Measurements from ENCODE around the gene SCO2.

- no peak for TF ChIP-seq CTCF (IDR thresholded peaks at IDR 0.05)
- no peak for TF ChIP-seq POLR2A (IDR thresholded peaks at IDR 0.05)
Measured at GRCh38 chr22:50547263-50547985, 22.0 kb upstream of the SCO2 start.
